GM12891 (cell line): ENCODE results near the gene TTC39C.

Source experiments
- PAX5 ChIP-seq: IDR thresholded peaks from 2 replicates; pipeline ENCODE4 v1.6.1; 2011; ENCODE audit warnings: low read length, moderate library complexity, mild to moderate bottlenecking; ENCODE audit not compliant: insufficient read depth, severe bottlenecking
- POLR2A ChIP-seq: IDR thresholded peaks from 2 replicates; pipeline ENCODE4 v1.6.1; 2011; ENCODE audit warnings: low read depth, low read length, control low read depth
- POLR2AphosphoS5 ChIP-seq: IDR thresholded peaks from 2 replicates; pipeline ENCODE4 v1.6.1; 2011; ENCODE audit warnings: low read depth, low read length, control low read depth
- POU2F2 ChIP-seq: IDR thresholded peaks from 2 replicates; pipeline ENCODE4 v1.6.1; 2011; ENCODE audit warnings: low read depth, mild to moderate bottlenecking, control low read depth, low read length, moderate library complexity
- SPI1 ChIP-seq: IDR thresholded peaks from 2 replicates; pipeline ENCODE4 v1.6.1; 2011; ENCODE audit warnings: low read depth, low read length, control low read depth
- TAF1 ChIP-seq: IDR thresholded peaks from 2 replicates; pipeline ENCODE4 v1.6.1; 2011; ENCODE audit warnings: low read depth, low read length, control low read depth

GRCh38 chr18:24055878-24056277, 41.3 kb downstream of the TTC39C start:
- TF ChIP-seq POLR2AphosphoS5 (no peak), POLR2A (no peak), TAF1 (no peak), PAX5 (no peak), POU2F2 (no peak), SPI1 (no peak)
